AML-193 (cell line): ENCODE measurements around the gene GABRA5.

Experiments
- DNase-seq, 2 experiments: peaks; one replicate each; lab custom pipeline; 2025; lab: John Stamatoyannopoulos, UW

GABRA5 gene

DNA sequence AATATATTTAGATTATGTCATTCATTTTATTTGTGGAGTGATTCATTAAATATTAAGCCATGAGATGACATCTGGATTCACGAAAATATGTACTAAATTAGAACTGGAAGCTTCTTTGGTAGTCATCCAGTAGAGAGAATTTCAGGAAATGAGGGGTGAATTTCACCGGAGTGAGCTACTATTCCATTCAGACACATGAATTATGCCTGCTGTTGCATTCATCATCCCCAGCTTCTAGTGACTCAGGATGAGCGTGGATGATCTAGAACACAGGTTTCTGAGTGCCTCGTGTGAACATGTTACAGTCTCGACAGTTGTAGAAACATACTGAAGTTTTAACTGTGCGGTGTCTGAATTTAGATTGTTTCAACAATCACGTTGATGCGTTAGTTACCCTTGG lies 61.2 kb downstream of the GABRA5 start:
- DNase-seq = no peak

DNA sequence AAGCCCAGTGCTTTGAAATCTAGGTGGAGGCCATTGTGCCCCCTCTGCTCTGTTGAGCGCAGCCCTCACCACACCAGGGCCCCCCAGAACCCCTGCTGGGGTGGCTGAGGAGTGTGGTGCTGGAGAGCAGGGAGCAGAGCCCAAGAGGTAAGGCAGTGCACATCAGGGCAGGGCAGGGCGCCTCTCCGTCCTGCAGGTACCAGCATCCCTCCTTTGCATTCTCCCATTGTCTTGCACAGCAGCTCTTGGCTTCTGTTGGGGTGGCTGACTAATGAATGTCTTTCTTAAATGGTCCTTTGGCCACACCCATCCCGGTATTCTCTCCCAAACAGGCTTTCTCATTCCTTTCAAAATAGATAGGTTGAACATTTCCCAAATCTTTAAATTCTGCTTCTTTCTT lies 62.7 kb downstream of the GABRA5 start:
- no peak for DNase-seq

GRCh38 chr15:26934848-26935247 lies 68.0 kb downstream of the GABRA5 start:
- no peak for DNase-seq

DNA sequence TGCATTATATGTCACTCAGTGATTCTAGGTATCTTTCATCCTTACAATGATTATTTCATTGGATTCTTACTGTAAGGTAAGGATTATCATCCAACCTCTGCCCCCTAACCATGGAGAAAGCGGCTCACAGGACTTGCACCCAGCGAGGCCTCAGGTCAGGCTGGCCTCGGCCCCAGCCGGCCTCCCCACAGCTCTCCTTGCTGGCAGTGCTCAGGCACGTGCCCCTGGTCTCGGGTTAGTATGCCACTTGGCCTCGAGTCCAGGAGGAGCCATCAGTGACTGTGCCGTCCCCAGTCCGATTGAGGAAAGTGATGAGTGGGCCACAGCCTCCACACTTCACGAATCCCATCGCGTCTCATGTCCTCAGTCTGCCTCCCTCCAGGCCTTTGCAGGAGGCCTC lies 68.5 kb downstream of the GABRA5 start:
- no peak for DNase-seq

DNA sequence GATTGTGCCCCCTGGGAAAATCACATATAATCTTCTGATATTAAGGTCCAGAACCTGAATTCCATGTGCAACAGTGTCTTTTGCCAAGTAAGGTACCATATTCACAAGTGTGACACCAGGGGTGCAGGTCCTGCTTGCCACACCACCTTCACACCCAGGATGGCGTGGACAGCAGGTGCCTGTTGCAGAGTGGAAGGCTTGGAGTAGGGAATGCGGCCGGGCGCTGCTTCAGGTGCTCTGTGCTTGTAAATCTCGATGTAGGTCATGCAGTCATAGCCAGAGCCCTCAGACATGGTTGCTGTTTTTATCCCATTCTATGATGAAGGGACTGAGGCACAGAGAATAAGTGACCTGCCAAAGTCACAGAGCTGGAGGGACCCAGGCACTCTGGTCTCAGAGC lies 69.6 kb downstream of the GABRA5 start:
- no peak for DNase-seq

GRCh38 chr15:26937134-26937533 lies 70.3 kb downstream of the GABRA5 start:
- DNase-seq = no peak

- DNase-seq = no peak
Measured at GRCh38 chr15:26939398-26939797, 72.5 kb downstream of the GABRA5 start.

- no peak for DNase-seq
Measured at GRCh38 chr15:26941489-26941888, 74.6 kb downstream of the GABRA5 start.

DNA sequence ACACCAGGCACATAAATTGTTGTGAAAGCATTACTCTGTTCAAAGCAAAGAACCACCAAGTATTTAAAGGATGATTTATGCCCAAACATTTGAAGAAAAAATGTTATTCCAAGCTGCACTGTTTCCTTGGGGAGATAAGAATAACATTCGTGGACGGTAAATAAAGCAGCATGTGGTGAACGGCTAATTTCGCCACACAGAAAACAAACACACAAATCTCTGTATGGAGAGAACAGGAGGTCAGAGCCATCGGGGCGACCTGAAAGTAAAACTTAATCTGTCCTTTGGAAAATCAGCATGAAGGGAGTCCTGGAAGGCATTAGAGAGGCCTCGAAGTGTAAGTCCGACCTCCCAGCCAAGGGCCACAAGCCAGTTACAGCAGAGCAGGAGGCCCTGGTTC lies 77.0 kb downstream of the GABRA5 start:
- DNase-seq = no peak

DNA sequence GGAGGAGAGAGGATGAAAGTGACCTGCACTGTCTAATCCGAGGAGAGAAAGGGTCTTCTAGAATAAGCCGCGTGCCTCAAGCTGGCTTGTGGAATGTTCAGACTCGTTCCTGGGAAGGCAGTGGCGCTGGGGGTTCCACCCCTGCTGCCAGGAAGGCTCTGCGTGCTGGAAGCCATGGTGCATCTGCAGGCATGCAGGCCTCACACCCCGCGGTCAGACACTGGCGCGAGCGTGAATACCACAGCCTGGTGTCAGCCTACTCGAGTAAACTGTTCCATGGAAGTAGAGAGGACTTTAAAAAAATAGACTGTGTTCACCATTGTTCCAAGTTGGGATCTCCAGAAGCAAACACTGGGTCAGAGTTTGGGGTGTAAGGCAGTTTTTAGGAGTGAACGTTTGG lies 78.2 kb downstream of the GABRA5 start:
- no peak for DNase-seq

DNA sequence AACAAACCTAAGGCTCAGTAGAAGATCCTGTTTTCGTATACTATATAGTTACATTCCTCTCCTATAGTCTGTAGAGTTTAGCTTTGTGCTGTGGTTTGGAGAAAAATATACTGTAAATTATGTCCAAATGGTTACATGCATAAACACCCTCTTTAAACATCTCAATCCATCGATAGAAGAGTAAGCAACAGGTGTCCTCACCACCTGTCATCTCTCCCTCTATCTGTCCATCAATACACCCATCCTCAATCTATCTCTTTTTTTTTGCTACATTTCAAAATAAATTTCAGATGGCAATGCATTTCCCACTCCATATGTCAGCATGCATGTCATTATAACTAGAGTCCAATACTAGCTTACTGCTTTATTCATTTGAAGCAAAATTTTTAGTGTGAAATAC lies 83.1 kb downstream of the GABRA5 start:
- no peak for DNase-seq

DNA sequence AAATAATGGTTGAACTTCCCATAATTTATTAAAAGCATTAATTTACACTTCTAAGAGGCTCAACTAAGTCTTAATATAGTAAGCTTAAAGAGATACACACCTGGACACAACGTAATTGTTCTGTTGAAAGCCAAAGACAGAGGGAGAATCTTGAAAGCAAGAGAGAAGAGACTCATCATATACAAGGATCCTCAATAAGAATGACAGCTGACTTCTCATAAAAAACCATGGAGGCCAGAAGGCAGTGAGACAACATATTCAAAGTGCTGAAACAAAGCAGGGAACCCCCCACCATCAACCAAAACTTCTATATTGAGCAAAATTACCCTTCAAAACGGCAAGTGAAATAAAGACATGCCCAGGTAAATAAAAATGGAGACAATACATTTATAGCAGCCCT lies 87.5 kb downstream of the GABRA5 start:
- DNase-seq = no peak

GRCh38 chr15:26967719-26968269 lies 100.9 kb downstream of the GABRA5 start:
- no peak for DNase-seq

DNA sequence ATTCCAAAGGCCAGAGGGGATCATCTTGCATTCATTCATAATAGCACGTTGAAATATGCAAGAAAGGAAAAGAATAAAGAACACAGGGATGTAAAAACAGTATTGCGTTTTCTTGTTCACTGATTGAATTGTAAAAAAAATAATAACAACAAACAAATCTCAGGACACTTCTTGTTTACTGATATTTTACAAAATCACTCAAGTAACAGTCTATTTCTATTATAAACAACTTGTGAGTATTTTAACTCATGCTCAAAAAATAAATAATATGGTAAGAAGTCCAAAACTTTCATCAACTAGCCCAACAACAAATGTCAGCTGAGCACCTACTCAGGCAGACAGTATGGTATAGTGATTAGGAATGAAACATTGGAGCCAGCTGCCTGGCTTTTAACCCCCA lies 101.9 kb downstream of the GABRA5 start:
- no peak for DNase-seq

DNA sequence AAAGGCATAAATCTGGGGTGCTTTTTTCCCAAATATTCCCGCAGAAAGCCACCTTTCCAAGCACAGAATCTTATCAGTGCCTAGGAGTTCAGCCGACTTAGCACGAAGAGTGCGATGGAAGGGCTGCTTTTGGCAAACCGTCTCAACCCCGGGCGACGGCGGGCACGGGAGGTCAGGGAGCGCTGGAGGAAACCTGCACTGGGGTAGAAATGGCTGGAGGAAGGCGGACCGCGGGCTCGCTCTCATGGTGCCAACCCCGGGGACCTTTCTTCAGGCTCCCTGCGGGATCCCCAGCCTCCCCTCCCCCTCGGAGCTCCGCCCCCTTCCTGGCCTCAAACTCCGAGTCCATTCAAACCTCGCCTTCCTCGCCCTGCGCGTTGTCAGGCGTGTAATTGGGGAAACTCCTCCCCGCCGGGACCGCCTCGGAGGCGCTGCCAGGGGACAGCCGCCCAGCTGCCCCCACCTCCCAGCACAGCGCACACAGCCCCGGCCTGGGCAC lies 103.9 kb downstream of the GABRA5 start, which contains the start of gene GABRG3:
Gene GABRG3, plus strand, starts transcription at position 470 of the 499 bp plus-strand sequence.
- no peak for DNase-seq

GRCh38 chr15:26971271-26972018 lies 104.6 kb downstream of the GABRA5 start:
- DNase-seq = no peak

DNA sequence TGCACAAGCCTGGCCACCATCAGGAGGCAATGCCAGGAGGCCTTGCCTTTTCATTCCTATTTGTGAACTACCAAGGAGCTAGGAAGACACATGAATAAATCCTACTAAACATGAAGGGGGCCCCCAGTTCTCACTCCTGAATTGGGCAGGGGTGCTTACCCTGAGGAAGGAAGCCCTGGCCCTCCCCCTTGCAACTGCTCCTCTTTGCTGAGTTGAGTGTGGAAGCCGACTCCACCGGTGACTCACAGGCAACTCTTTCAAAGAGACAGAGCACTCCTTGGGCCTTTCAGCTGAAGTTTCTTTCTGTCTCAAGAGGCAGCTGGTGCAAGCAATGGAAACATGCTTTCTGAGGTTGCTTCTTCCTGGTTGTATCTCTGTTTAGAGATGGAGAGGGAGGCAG lies 105.8 kb downstream of the GABRA5 start:
- DNase-seq = no peak

GRCh38 chr15:26974120-26974780 lies 107.4 kb downstream of the GABRA5 start:
- peak in 1 of 2 experiments; percentile 3 for DNase-seq

- peak; percentile 2 to 14 for DNase-seq
Measured at GRCh38 chr15:26981492-26981891, 114.6 kb downstream of the GABRA5 start.

DNA sequence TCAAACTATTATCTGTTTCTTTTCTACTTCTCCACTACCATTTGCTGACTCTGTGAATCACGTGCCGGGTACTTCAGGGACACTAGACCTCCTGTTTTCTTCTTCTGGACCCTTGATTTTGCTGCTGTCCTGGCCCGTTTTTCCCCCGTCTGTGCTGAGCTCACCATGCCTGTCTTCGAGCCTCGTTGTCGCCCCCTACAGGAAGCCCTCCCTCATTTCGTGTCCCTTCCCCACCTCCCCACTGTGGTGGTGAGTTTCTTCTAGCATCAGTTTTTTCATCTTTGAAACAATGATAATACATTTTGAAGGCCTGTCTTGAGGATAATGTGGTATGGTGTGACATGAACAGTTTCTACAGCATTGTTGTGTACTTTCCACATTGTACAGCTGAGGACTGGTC lies 117.0 kb downstream of the GABRA5 start:
- DNase-seq = no peak

DNA sequence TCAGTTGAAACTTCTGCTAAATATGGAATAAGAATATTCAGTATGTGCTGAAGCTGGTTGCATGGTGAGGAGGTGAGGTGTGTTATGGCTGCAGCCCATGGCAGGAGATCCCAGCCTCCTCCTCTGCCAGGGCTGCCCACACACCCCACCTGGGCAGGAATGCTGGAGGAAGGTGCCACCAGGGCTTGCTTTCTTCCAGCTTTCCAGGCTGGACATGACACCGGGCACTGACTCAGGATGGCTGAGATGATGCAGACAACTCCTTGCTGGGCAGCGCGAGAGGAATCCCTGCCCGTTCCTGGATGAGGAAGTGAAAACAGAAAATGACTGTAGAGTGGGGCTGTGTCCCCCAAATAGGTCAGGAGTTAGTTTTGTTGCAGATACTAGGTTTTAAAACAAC lies 118.2 kb downstream of the GABRA5 start:
- DNase-seq = no peak

- DNase-seq = no peak
Measured at GRCh38 chr15:26996250-26996649, 129.4 kb downstream of the GABRA5 start.
